NCI-H2107 treated with DMSO at 0.1 percent for 48 hours (cell line): ENCODE results near the gene SPDYE3.
"Not testable (repeated sequence)": the region's sequence is repeated elsewhere in the genome, so short reads cannot be mapped to it uniquely, and the experiment has no call there.

Source experiments
- DNase-seq: peaks from one replicate; lab custom pipeline; 2025; ENCODE audit not compliant: unreplicated experiment; lab: John Stamatoyannopoulos, UW

Gene SPDYE3

GRCh38 chr7:100307402-100307801 lies at the start of gene SPDYE3:
SPDYE3 (plus strand) TSS chr7:100307702; CDS start chr7:100307886, 184 bp downstream.
- DNase-seq, result not testable (repeated sequence)

- DNase-seq, result not testable (repeated sequence)
Measured at GRCh38 chr7:100259984-100260383, 47.5 kb upstream of the SPDYE3 start.

- not testable (repeated sequence) for DNase-seq
Measured at GRCh38 chr7:100262896-100263295, 44.6 kb upstream of the SPDYE3 start.

- not testable (repeated sequence) for DNase-seq
Measured at GRCh38 chr7:100264223-100264622, 43.3 kb upstream of the SPDYE3 start.

- not testable (repeated sequence) for DNase-seq
Measured at GRCh38 chr7:100264669-100265165, 42.8 kb upstream of the SPDYE3 start.

GRCh38 chr7:100265851-100266250 lies 41.7 kb upstream of the SPDYE3 start:
- not testable (repeated sequence) for DNase-seq

- peak; percentile 13 for DNase-seq
Measured at GRCh38 chr7:100266576-100267354, 40.7 kb upstream of the SPDYE3 start.

- DNase-seq, result no peak
Measured at GRCh38 chr7:100267648-100268047, 39.9 kb upstream of the SPDYE3 start.

- DNase-seq, result not testable (repeated sequence)
Measured at GRCh38 chr7:100268882-100269281, 38.6 kb upstream of the SPDYE3 start.

- DNase-seq, result not testable (repeated sequence)
Measured at GRCh38 chr7:100269306-100270045, 38.0 kb upstream of the SPDYE3 start.

GRCh38 chr7:100270046-100270918 lies 37.2 kb upstream of the SPDYE3 start:
- not testable (repeated sequence) for DNase-seq

GRCh38 chr7:100270941-100271593 lies 36.4 kb upstream of the SPDYE3 start:
- DNase-seq, result peak; percentile 14

GRCh38 chr7:100271716-100272537 lies 35.6 kb upstream of the SPDYE3 start:
- peak; percentile 77 for DNase-seq

- peak; percentile 41 for DNase-seq
Measured at GRCh38 chr7:100272538-100272902, 35.0 kb upstream of the SPDYE3 start.

- no peak for DNase-seq
Measured at GRCh38 chr7:100275120-100275519, 32.4 kb upstream of the SPDYE3 start.

- not testable (repeated sequence) for DNase-seq
Measured at GRCh38 chr7:100276126-100276525, 31.4 kb upstream of the SPDYE3 start.

GRCh38 chr7:100282069-100282608 lies 25.4 kb upstream of the SPDYE3 start:
- DNase-seq, result not testable (repeated sequence)

- DNase-seq, result not testable (repeated sequence)
Measured at GRCh38 chr7:100283147-100283546, 24.4 kb upstream of the SPDYE3 start.
